ENCODE measurements around the gene CTF1. TPM values are rescaled to one million over a fixed set of nuclear protein-coding genes. Genes with fewer than 3 reads are reported as not detected.

CTF1 gene
- total and polyA plus RNA-seq, 3 experiments from 2014 or later, result 0.33 TPM; not detected in 2

- H3K27ac ChIP-seq (ENCODE audit: low read depth, low read length), result no peak overlapping the region
Measured at GRCh38 chr16:30924076-30924912, 27.9 kb downstream of the CTF1 start.

GRCh38 chr16:30924913-30925631 is 28.7 kb downstream of the CTF1 start:
- Mint-ChIP-seq H3K36me3 (peaks cover 0 to 20% (median 0%) of the 10 kb centered on the region in 3 donors), H3K4me3 (peak overlapping the region; percentile 64 to 84 (median 71)), H3K27ac (peak overlapping the region in 7 of 8 donors; percentile 9 to 88 (median 46)), H3K9me3 (no peaks in the 10 kb centered on the region), H3K27me3 (no peaks in the 10 kb centered on the region), H3K4me1 (peaks cover 15 to 33% (median 16%) of the 10 kb centered on the region in 3 donors)
- no peak for DNase-seq
- ChIA-PET CTCF (interaction anchor here (1.0 to 2.1 kb wide), 3 partner anchors 10 to 18 kb away, joined by 4 to 5 read pairs (median 4); no protein-coding TSS in a partner anchor), POLR2A (no interaction called here)
- Histone ChIP-seq H3K4me3 (ENCODE audit: low read length) (no peak overlapping the region), H3K27me3 (ENCODE audit: insufficient read depth, low read length, poor library complexity, severe bottlenecking) (no peaks in the 10 kb centered on the region), H3K27ac (ENCODE audit: low read depth, low read length) (no peak overlapping the region), H3K36me3 (ENCODE audit: insufficient read depth, low read length) (no peaks in the 10 kb centered on the region), H3K9me3 (ENCODE audit: low read length) (no peaks in the 10 kb centered on the region), H3K4me1 (ENCODE audit: insufficient read depth, low read length) (no peaks in the 10 kb centered on the region)

More at GRCh38 chr16:30924076-30924912, 27.9 kb downstream of the CTF1 start:
- no peak for DNase-seq
- no peaks in the 10 kb centered on the region for H3K27me3 ChIP-seq (ENCODE audit: insufficient read depth, low read length, poor library complexity, severe bottlenecking)
- H3K36me3 ChIP-seq (ENCODE audit: insufficient read depth, low read length), result no peaks in the 10 kb centered on the region
- H3K4me1 ChIP-seq (ENCODE audit: insufficient read depth, low read length), result no peaks in the 10 kb centered on the region
- peak overlapping the region; percentile 64 to 84 (median 71) for H3K4me3 Mint-ChIP-seq
- no peak overlapping the region for H3K4me3 ChIP-seq (ENCODE audit: low read length)
- peak overlapping the region in 3 of 8 donors; percentile 52 to 88 (median 82) for H3K27ac Mint-ChIP-seq
- POLR2A ChIA-PET, result no interaction called here
- CTCF ChIA-PET, result interaction anchor here (1.0 to 2.1 kb wide), 2 partner anchors 10 to 17 kb away, joined by 4 read pairs; no protein-coding TSS in a partner anchor
- peaks cover 0 to 20% (median 0%) of the 10 kb centered on the region in 3 donors for H3K36me3 Mint-ChIP-seq
- H3K9me3 Mint-ChIP-seq, result no peaks in the 10 kb centered on the region
- peaks cover 15 to 33% (median 16%) of the 10 kb centered on the region in 3 donors for H3K4me1 Mint-ChIP-seq
- no peaks in the 10 kb centered on the region for H3K27me3 Mint-ChIP-seq
- H3K9me3 ChIP-seq (ENCODE audit: low read length), result no peaks in the 10 kb centered on the region

GRCh38 chr16:30925632-30925987 is 29.2 kb downstream of the CTF1 start:
- Histone ChIP-seq H3K4me3 (ENCODE audit: low read length) (no peak overlapping the region), H3K9me3 (ENCODE audit: low read length) (no peaks in the 10 kb centered on the region), H3K27me3 (ENCODE audit: insufficient read depth, low read length, poor library complexity, severe bottlenecking) (no peaks in the 10 kb centered on the region), H3K36me3 (ENCODE audit: insufficient read depth, low read length) (no peaks in the 10 kb centered on the region), H3K4me1 (ENCODE audit: insufficient read depth, low read length) (no peaks in the 10 kb centered on the region), H3K27ac (ENCODE audit: low read depth, low read length) (no peak overlapping the region)
- Mint-ChIP-seq H3K27me3 (no peaks in the 10 kb centered on the region), H3K4me3 (peak overlapping the region in 4 of 7 donors; percentile 29 to 87 (median 70)), H3K4me1 (peaks cover 15 to 33% (median 16%) of the 10 kb centered on the region in 3 donors), H3K27ac (peak overlapping the region in 2 of 8 donors; percentile 41 to 46), H3K36me3 (peaks cover 0 to 23% (median 0%) of the 10 kb centered on the region in 3 donors), H3K9me3 (no peaks in the 10 kb centered on the region)
- POLR2A ChIA-PET, result no interaction called here
- CTCF ChIA-PET, result interaction anchor here (1.4 to 2.1 kb wide), 2 partner anchors 9 to 17 kb away, joined by 4 to 5 read pairs; no protein-coding TSS in a partner anchor
- no peak for DNase-seq

- peaks cover 0 to 29% (median 3%) of the 10 kb centered on the region in 3 donors for H3K36me3 Mint-ChIP-seq
- H3K27me3 Mint-ChIP-seq, result no peaks in the 10 kb centered on the region
- H3K27me3 ChIP-seq (ENCODE audit: insufficient read depth, low read length, poor library complexity, severe bottlenecking), result no peaks in the 10 kb centered on the region
- H3K4me1 Mint-ChIP-seq, result peaks cover 15 to 33% (median 16%) of the 10 kb centered on the region in 3 donors
- ChIA-PET CTCF (interaction anchor here (0.6 to 2.1 kb wide), 5 partner anchors 8 to 82 kb away, joined by 3 to 7 read pairs (median 4); no protein-coding TSS in a partner anchor), POLR2A (interaction anchor here (1.5 kb wide), 1 partner anchor 10 kb away, joined by 3 read pairs; no protein-coding TSS in a partner anchor)
- H3K9me3 Mint-ChIP-seq, result no peaks in the 10 kb centered on the region
- peak overlapping the region; percentile 29 to 87 (median 52) for H3K4me3 Mint-ChIP-seq
- no peak overlapping the region for H3K4me3 ChIP-seq (ENCODE audit: low read length)
- no peaks in the 10 kb centered on the region for H3K36me3 ChIP-seq (ENCODE audit: insufficient read depth, low read length)
- no peaks in the 10 kb centered on the region for H3K4me1 ChIP-seq (ENCODE audit: insufficient read depth, low read length)
- H3K9me3 ChIP-seq (ENCODE audit: low read length), result no peaks in the 10 kb centered on the region
- H3K27ac Mint-ChIP-seq, result peak overlapping the region in 5 of 8 donors; percentile 33 to 83 (median 43)
- no peak overlapping the region for H3K27ac ChIP-seq (ENCODE audit: low read depth, low read length)
- no peak for DNase-seq
Measured at GRCh38 chr16:30925995-30926811, 29.8 kb downstream of the CTF1 start.

- Histone ChIP-seq H3K4me3 (ENCODE audit: low read length) (no peak overlapping the region), H3K27ac (ENCODE audit: low read depth, low read length) (no peak overlapping the region), H3K9me3 (ENCODE audit: low read length) (no peaks in the 10 kb centered on the region), H3K27me3 (ENCODE audit: insufficient read depth, low read length, poor library complexity, severe bottlenecking) (no peaks in the 10 kb centered on the region), H3K36me3 (ENCODE audit: insufficient read depth, low read length) (peaks cover 2% of the 10 kb centered on the region), H3K4me1 (ENCODE audit: insufficient read depth, low read length) (no peaks in the 10 kb centered on the region)
- Mint-ChIP-seq H3K27ac (no peak overlapping the region), H3K4me1 (peaks cover 11 to 29% (median 15%) of the 10 kb centered on the region in 3 donors), H3K36me3 (peaks cover 0 to 31% (median 3%) of the 10 kb centered on the region in 3 donors), H3K9me3 (no peaks in the 10 kb centered on the region), H3K27me3 (no peaks in the 10 kb centered on the region), H3K4me3 (peak overlapping the region in 1 of 7 donors; percentile 28)
- DNase-seq, result no peak
- ChIA-PET CTCF (interaction anchor here (0.6 to 1.2 kb wide), 4 partner anchors 9 to 83 kb away, joined by 3 to 7 read pairs (median 3); no protein-coding TSS in a partner anchor), POLR2A (interaction anchor here (1.5 kb wide), 1 partner anchor 9 kb away, joined by 3 read pairs; no protein-coding TSS in a partner anchor)
Measured at GRCh38 chr16:30926937-30927788, 30.7 kb downstream of the CTF1 start.

GRCh38 chr16:30927789-30928378 is 31.5 kb downstream of the CTF1 start:
- H3K36me3 ChIP-seq (ENCODE audit: insufficient read depth, low read length), result peaks cover 4% of the 10 kb centered on the region
- CTCF ChIA-PET, result interaction anchor here (1.2 to 2.0 kb wide), 3 partner anchors 13 to 83 kb away, joined by 3 to 7 read pairs (median 5); no protein-coding TSS in a partner anchor
- Mint-ChIP-seq H3K4me1 (peaks cover 9 to 27% (median 12%) of the 10 kb centered on the region in 3 donors), H3K27me3 (no peaks in the 10 kb centered on the region), H3K27ac (peak overlapping the region in 1 of 8 donors; percentile 42), H3K9me3 (no peaks in the 10 kb centered on the region), H3K36me3 (peaks cover 0 to 30% (median 5%) of the 10 kb centered on the region in 3 donors), H3K4me3 (peak overlapping the region in 1 of 7 donors; percentile 44)
- no peaks in the 10 kb centered on the region for H3K4me1 ChIP-seq (ENCODE audit: insufficient read depth, low read length)
- H3K4me3 ChIP-seq (ENCODE audit: low read length), result no peak overlapping the region
- H3K27ac ChIP-seq (ENCODE audit: low read depth, low read length), result no peak overlapping the region
- DNase-seq, result peak in 1 of 5 donors; percentile 25
- H3K9me3 ChIP-seq (ENCODE audit: low read length), result no peaks in the 10 kb centered on the region
- POLR2A ChIA-PET, result no interaction called here
- no peaks in the 10 kb centered on the region for H3K27me3 ChIP-seq (ENCODE audit: insufficient read depth, low read length, poor library complexity, severe bottlenecking)
